ENCODE data around the gene SHF. TPM values are rescaled to one million over a fixed set of nuclear protein-coding genes. Genes with fewer than 3 reads are reported as not detected.

Gene SHF
- total and polyA plus RNA-seq, 3 experiments from 2014 or later = 1.5 to 29.5 (median 25.4) TPM

Other genes starting within 250 kb of the SHF start
- not detected for gene TERB2, start 231.3 kb downstream of the SHF start, total RNA-seq
- not detected for gene TERB2, start 231.3 kb downstream of the SHF start, polyA plus RNA-seq
- 10 to 100 TPM; 23.0 to 23.1 TPM for gene SORD, start 164.8 kb downstream of the SHF start, total RNA-seq
- gene SORD, start 164.8 kb downstream of the SHF start, polyA plus RNA-seq = 7.8 TPM
- not detected for gene DUOX2, start 73.8 kb downstream of the SHF start, total RNA-seq
- gene DUOX2, start 73.8 kb downstream of the SHF start, polyA plus RNA-seq = not detected
- gene DUOXA2, start 73.6 kb downstream of the SHF start, total RNA-seq = not detected
- not detected for gene DUOXA2, start 73.6 kb downstream of the SHF start, polyA plus RNA-seq
- gene DUOXA1, start 58.1 kb downstream of the SHF start, total RNA-seq = under 1 TPM in 1 of 2 experiments, not detected in 1; 0.09 TPM
- gene DUOXA1, start 58.1 kb downstream of the SHF start, polyA plus RNA-seq = 0.29 TPM
- under 1 TPM in 1 of 2 experiments, not detected in 1; 0.11 TPM for gene DUOX1, start 58.0 kb downstream of the SHF start, total RNA-seq
- 1.2 TPM for gene DUOX1, start 58.0 kb downstream of the SHF start, polyA plus RNA-seq
- gene SLC28A2, start 64.3 kb upstream of the SHF start, total RNA-seq = not detected
- not detected for gene SLC28A2, start 64.3 kb upstream of the SHF start, polyA plus RNA-seq
- 1 to 10 TPM; 1.9 to 2.4 TPM for gene GATM, start 190.6 kb upstream of the SHF start, total RNA-seq
- gene GATM, start 190.6 kb upstream of the SHF start, polyA plus RNA-seq = 0.43 TPM

Measured in CD8-positive, alpha-beta memory T cell (primary cell).